GM12878 (cell line): ENCODE measurements around the gene MINAR1. TPM values are rescaled to one million over a fixed set of nuclear protein-coding genes. Genes with fewer than 3 reads are reported as not detected.
A peak's percentile ranks its signal among the peaks of the same experiment; 100 is the strongest.

Source experiments
- ATAC-seq: fragments of 200-7000 bp; cut with Tn5 transposase; 3 replicates; pipeline ENCODE4 v1.9.1; 2020; ENCODE audit warnings: mild to moderate bottlenecking, moderate library complexity
- BruUV-seq: library from RNA; stranded (reverse); fragments of 400-500 nt; replicated peaks from 2 replicates; lab custom pipeline; 2021; lab: Mats Ljungman, UMichigan
- CTCF ChIA-PET: fragments of 300-600 bp; sonication (Branson Sonifier 250); formaldehyde crosslinking; extraction: SDS; loops from one replicate; lab custom pipeline; 2021; ENCODE audit warnings: inconsistent platforms; lab: Yijun Ruan, JAX
- POLR2A ChIA-PET: fragments of 350-600 bp; formaldehyde crosslinking; extraction: SDS; loops from one replicate; lab custom pipeline; 2021; ENCODE audit warnings: inconsistent platforms; lab: Charles Lee
- RAD21 ChIA-PET: fragments of 300-600 bp; sonication (Branson Sonifier 250); formaldehyde crosslinking; loops from one replicate; lab custom pipeline; 2023; ENCODE audit warnings: antibody characterized with exemption; ENCODE audit not compliant: unreplicated experiment; lab: Charles Lee
- SMC1A ChIA-PET: fragments of 300-600 bp; sonication (Branson Sonifier 250); formaldehyde crosslinking; loops from one replicate; lab custom pipeline; 2023; ENCODE audit not compliant: unreplicated experiment, uncharacterized antibody; lab: Charles Lee
- DNase-seq: peaks from one replicate; pipeline ENCODE4 v3.0.0-alpha.2; 2011; ENCODE audit warnings: low read depth, low spot score
- FAIRE-seq: peaks from 3 replicates; lab custom pipeline; 2011; peaks lifted over from hg19 to GRCh38; lab: Jason Lieb, UNC
- H2AFZ ChIP-seq: 2 replicates; pipeline ENCODE4 v1.6.0; 2011; ENCODE audit warnings: low read depth, low read length, control low read depth; ENCODE audit not compliant: control insufficient read depth
- H3K27ac ChIP-seq: 2 replicates; pipeline ENCODE4 v1.5.1; 2011; ENCODE audit warnings: control low read depth; ENCODE audit not compliant: control insufficient read depth, insufficient read depth
- H3K27me3 ChIP-seq, 2 experiments: replicated peaks in 1 of 2; 2 replicates each; pipeline versions ENCODE4 v1.6.0 to v1.6.1; 2011; ENCODE audit warnings: low read length in 1 of 2; ENCODE audit not compliant: control insufficient read depth in 2 of 2, insufficient read depth in 2 of 2
- H3K36me3 ChIP-seq, 2 experiments: 2 replicates each; pipeline ENCODE4 v1.5.1; 2011; ENCODE audit warnings: low read length in 1 of 2; ENCODE audit not compliant: control insufficient read depth in 2 of 2, insufficient read depth in 2 of 2
- H3K4me1 ChIP-seq: 2 replicates; pipeline ENCODE4 v1.6.1; 2011; ENCODE audit warnings: mild to moderate bottlenecking, low read length, moderate library complexity, mixed read lengths; ENCODE audit not compliant: control insufficient read depth, insufficient read depth
- H3K4me2 ChIP-seq: 2 replicates; pipeline ENCODE4 v1.6.0; 2011; ENCODE audit warnings: control low read depth; ENCODE audit not compliant: control insufficient read depth, insufficient read depth
- H3K4me3 ChIP-seq: fragments of 200-600 bp; sonication (generic); 2 replicates; pipeline ENCODE4 v1.5.1; 2016
- H3K79me2 ChIP-seq: 2 replicates; pipeline ENCODE4 v1.6.0; 2011; ENCODE audit warnings: low read length; ENCODE audit not compliant: control insufficient read depth, insufficient read depth
- H3K9ac ChIP-seq: 2 replicates; pipeline ENCODE4 v1.8.0; 2011; ENCODE audit warnings: low read length, control low read depth, mixed read lengths; ENCODE audit not compliant: control insufficient read depth, insufficient read depth
- H3K9me3 ChIP-seq: replicated peaks from 3 replicates; pipeline ENCODE4 v1.5.1; 2011; ENCODE audit warnings: mild to moderate bottlenecking, low read length; ENCODE audit not compliant: control insufficient read depth, insufficient read depth
- H4K20me1 ChIP-seq: 2 replicates; pipeline ENCODE4 v1.6.0; 2011; ENCODE audit not compliant: control insufficient read depth, insufficient read depth
- MXI1 ChIP-seq: fragments of 150-350 bp; IDR thresholded peaks from 2 replicates; pipeline ENCODE4 v1.6.1; 2011; ENCODE audit warnings: low read depth, mild to moderate bottlenecking, inconsistent platforms, low read length, improper control_type of control experiment
- USF1 ChIP-seq: IDR thresholded peaks from 2 replicates; pipeline ENCODE4 v1.6.1; 2011; ENCODE audit warnings: borderline replicate concordance, low read depth, mild to moderate bottlenecking, moderate library complexity, mixed read lengths, low read length; ENCODE audit not compliant: insufficient read depth; ENCODE audit errors: extremely low read length
- WGBS: methylation state at CpG from one replicate; pipeline ENCODE4 v1.1.6; 2016; ENCODE audit warnings: low lambda C conversion rate; ENCODE audit not compliant: insufficient replicate concordance, insufficient coverage; ENCODE audit errors: missing lambda C conversion rate; 5-methylcytosine and 5-hydroxymethylcytosine counted together
- in situ Hi-C: fragments of 300-500 bp; cut with MboI; formaldehyde crosslinking; loops from 9 replicates; pipeline ENCODE4 v1.14.3; 2018; ENCODE audit warnings: mixed read lengths
- intact Hi-C: fragments of 100-400 bp; cut with micrococcal nuclease; formaldehyde crosslinking; loops from one replicate; pipeline ENCODE4 v1.14.2; 2022; ENCODE audit not compliant: unreplicated experiment
- polyA plus RNA-seq, 11 experiments: library from polyadenylated mRNA; depleted of rRNA in 4 of 11; unstranded in 6 of 11; stranded (reverse) in 5 of 11; fragments of >200 nt; fragmentation: Nextera tagmentation in 4 of 11; fragmentation: Illumina TruSeq in 1 of 11; extraction: Ambion mirVana in 4 of 11; extraction: Trizol in 1 of 11; gene quantifications; 1 replicate in 1 of 11; 2 replicates in 10 of 11; pipeline versions ENCODE4 v1.2.1 to v1.2.3, GENCODE V29; 2011 to 2016; ENCODE audit warnings: inconsistent platforms in 2 of 11, missing spikeins in 2 of 11, low read depth in 1 of 11
- total RNA-seq, 4 experiments: library from RNA; depleted of rRNA in 3 of 4; stranded (reverse); fragments of >200 nt in 3 of 4; fragmentation: Illumina TruSeq in 1 of 4; extraction: Trizol in 1 of 4; gene quantifications; 2 replicates each; pipeline versions ENCODE4 v1.2.1 to v1.2.3, GENCODE V29; 2013 to 2021

MINAR1 gene
- total and polyA plus RNA-seq, 10 of the 15 experiments (the other 5 are each of a cell fraction or from before 2014, with no cell fraction given), result 0.05 to 0.40 (median 0.24) TPM

- no TSS peak for BruUV-seq
- CTCF ChIA-PET, result no interaction called here
- in situ Hi-C loops, result no loop called here
These were observed 1.1 kb upstream of the MINAR1 start for GRCh38 chr15:79430901-79431635.

More at GRCh38 chr15:79430901-79431635, 1.1 kb upstream of the MINAR1 start:
- intact Hi-C loops, result no loop called here
- peaks cover 10 to 34% of the 10 kb centered on the region in 2 experiments for H3K27me3 ChIP-seq
- no peak for DNase-seq
- ChIA-PET SMC1A (interaction anchor here (0.9 to 1.3 kb wide), 2 partner anchors 91 to 114 kb away, joined by 3 read pairs; no protein-coding TSS in a partner anchor), RAD21 (no interaction called here), POLR2A (no interaction called here)
- H2AFZ ChIP-seq, result no peak overlapping the region
- H4K20me1 ChIP-seq, result no peaks in the 10 kb centered on the region
- TF ChIP-seq USF1, result peak; percentile 28
- no peak for TF ChIP-seq MXI1
- H3K4me2 ChIP-seq, result no peak overlapping the region
- no peak overlapping the region for H3K9ac ChIP-seq
- no peak overlapping the region for H3K27ac ChIP-seq
- H3K4me3 ChIP-seq, result no peak overlapping the region
- 2% methylated on average over 14 of the region's 14 CpGs for WGBS
- FAIRE-seq, result no peak
- no peak for ATAC-seq
- no peaks in the 10 kb centered on the region for H3K9me3 ChIP-seq
- no peaks in the 10 kb centered on the region for H3K4me1 ChIP-seq
- no peaks in the 10 kb centered on the region for H3K36me3 ChIP-seq
- H3K79me2 ChIP-seq, result no peaks in the 10 kb centered on the region
